ENCODE results near the gene RDH11. TPM values are rescaled to one million over a fixed set of nuclear protein-coding genes. Genes with fewer than 3 reads are reported as not detected.

Gene RDH11
- total and polyA plus RNA-seq, 2 experiments from 2014 or later: 41.7 to 92.2 TPM

DNA sequence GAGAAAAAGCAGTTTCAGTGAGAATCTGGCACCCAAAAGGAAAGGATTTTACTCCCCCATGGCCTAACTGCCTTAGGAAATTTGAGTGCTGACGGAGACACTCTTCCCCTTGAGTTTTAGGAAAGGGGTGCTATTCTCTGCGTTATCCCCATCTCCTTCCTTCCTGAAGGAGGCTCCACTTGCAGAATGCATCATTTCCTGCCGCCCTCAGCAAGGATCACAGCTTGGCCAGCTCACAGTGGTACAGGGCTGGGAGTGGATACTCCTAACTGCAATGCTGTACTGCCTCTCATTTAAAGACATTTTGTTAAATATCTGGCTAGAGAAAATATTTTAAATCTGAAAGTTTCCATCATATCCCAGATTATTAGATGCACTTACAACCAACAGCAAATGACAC, 39.1 kb upstream of the RDH11 start:
- no peaks in the 10 kb centered on the region for H3K36me3 ChIP-seq
- H3K27ac ChIP-seq: no peak overlapping the region
- no peaks in the 10 kb centered on the region for H3K9me3 ChIP-seq (ENCODE audit: low read depth)
- DNase-seq (ENCODE audit: low read depth in 1 of 2, low spot score in 1 of 2): peak in 1 of 2 donors; percentile 41
- no peak overlapping the region for H3K4me3 ChIP-seq
- TF ChIP-seq, protein P1, sequence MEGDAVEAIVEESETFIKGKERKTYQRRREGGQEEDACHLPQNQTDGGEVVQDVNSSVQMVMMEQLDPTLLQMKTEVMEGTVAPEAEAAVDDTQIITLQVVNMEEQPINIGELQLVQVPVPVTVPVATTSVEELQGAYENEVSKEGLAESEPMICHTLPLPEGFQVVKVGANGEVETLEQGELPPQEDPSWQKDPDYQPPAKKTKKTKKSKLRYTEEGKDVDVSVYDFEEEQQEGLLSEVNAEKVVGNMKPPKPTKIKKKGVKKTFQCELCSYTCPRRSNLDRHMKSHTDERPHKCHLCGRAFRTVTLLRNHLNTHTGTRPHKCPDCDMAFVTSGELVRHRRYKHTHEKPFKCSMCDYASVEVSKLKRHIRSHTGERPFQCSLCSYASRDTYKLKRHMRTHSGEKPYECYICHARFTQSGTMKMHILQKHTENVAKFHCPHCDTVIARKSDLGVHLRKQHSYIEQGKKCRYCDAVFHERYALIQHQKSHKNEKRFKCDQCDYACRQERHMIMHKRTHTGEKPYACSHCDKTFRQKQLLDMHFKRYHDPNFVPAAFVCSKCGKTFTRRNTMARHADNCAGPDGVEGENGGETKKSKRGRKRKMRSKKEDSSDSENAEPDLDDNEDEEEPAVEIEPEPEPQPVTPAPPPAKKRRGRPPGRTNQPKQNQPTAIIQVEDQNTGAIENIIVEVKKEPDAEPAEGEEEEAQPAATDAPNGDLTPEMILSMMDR (IDR thresholded peaks at IDR 0.05; ENCODE audit: low read depth, low read length): peak; percentile 23
- H3K4me1 ChIP-seq (ENCODE audit: low read depth): no peaks in the 10 kb centered on the region
- no peaks in the 10 kb centered on the region for H3K27me3 ChIP-seq

DNA sequence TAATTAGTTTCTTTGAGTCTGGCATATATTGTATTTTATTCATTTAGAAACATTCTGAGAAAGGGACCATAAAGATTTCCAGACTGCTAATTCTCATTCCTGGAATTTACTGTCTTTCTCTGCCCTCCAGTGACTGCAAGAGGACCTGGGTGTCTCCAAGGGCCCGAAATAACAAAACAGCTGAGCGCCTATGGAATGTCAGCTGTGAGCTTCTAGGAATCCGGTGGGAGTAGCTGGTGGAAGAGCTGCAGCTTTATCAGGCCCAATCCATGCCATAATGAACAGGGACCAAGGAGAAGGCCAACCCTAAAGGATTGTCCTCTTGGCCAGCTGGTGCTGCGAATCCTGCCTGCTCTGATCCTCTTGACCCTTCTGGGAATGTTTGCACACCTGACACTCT, 38.1 kb upstream of the RDH11 start:
- TF ChIP-seq, protein P1 (IDR thresholded peaks at IDR 0.05; ENCODE audit: low read depth, low read length): no peak
- H3K27ac ChIP-seq: no peak overlapping the region
- no peaks in the 10 kb centered on the region for H3K27me3 ChIP-seq
- H3K9me3 ChIP-seq (ENCODE audit: low read depth): no peaks in the 10 kb centered on the region
- no peak for DNase-seq (ENCODE audit: low read depth in 1 of 2, low spot score in 1 of 2)
- H3K4me3 ChIP-seq: no peak overlapping the region
- no peaks in the 10 kb centered on the region for H3K4me1 ChIP-seq (ENCODE audit: low read depth)
- H3K36me3 ChIP-seq: no peaks in the 10 kb centered on the region

DNA sequence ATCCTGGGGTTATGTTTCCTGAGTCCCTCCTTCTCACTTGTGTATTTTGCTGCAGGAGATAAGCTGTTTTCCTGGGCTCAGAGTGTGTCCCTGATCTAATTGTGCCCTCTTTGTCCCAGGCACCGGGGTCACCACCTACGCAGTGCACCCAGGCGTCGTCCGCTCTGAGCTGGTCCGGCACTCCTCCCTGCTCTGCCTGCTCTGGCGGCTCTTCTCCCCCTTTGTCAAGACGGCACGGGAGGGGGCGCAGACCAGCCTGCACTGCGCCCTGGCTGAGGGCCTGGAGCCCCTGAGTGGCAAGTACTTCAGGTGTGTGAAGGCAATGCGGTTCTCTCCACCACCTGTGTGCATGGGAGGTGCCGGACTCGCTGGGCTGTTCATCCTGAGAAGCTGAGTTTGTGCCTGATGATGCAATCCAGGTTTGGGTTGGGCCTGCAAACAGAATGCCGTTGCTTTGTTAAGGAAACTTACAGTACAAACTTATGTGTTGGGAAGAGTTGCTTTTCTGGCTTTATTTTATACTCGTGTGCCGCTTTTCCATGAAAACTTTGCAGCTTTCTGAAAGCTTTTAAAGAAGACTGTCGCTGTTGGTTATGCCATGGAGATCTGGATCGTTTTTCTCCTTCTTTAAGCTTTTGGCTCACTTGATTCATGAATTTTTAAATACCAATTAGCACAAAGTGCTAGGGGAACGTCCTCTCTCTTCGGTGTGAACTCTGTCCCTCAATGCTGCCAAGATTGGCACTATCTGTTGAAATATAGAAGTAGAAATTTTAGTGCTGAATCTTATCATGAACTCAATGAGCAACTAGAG, 33.7 kb upstream of the RDH11 start:
- TF ChIP-seq, protein P1 (IDR thresholded peaks at IDR 0.05; ENCODE audit: low read depth, low read length): no peak
- peak in 1 of 2 donors; percentile 33 for DNase-seq (ENCODE audit: low read depth in 1 of 2, low spot score in 1 of 2)
- Histone ChIP-seq H3K9me3 (ENCODE audit: low read depth) (no peaks in the 10 kb centered on the region), H3K4me1 (ENCODE audit: low read depth) (no peaks in the 10 kb centered on the region), H3K4me3 (no peak overlapping the region), H3K36me3 (no peaks in the 10 kb centered on the region), H3K27ac (no peak overlapping the region), H3K27me3 (no peaks in the 10 kb centered on the region)

DNA sequence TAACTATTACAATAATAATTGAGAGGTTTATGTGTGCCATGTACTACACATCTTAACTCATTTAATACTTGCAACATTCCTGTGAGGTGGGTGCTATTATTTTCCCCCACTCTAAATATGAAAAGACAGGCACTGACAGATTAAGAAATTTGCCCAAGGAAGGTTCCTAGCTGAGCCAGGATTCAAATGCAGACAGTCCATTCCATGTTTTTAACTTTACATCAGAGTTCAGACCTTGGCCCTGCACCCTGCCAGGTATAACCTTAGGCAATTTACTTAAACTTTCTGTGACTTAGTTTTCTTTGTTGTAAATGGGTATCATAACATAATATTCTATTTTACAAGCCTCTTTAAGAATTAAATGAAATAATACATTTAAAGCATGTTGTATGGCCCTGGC, 32.7 kb upstream of the RDH11 start:
- Histone ChIP-seq H3K36me3 (no peaks in the 10 kb centered on the region), H3K4me1 (ENCODE audit: low read depth) (no peaks in the 10 kb centered on the region), H3K27me3 (no peaks in the 10 kb centered on the region), H3K4me3 (no peak overlapping the region), H3K27ac (no peak overlapping the region), H3K9me3 (ENCODE audit: low read depth) (no peaks in the 10 kb centered on the region)
- TF ChIP-seq, protein P1 (IDR thresholded peaks at IDR 0.05; ENCODE audit: low read depth, low read length): no peak
- no peak for DNase-seq (ENCODE audit: low read depth in 1 of 2, low spot score in 1 of 2)

DNA sequence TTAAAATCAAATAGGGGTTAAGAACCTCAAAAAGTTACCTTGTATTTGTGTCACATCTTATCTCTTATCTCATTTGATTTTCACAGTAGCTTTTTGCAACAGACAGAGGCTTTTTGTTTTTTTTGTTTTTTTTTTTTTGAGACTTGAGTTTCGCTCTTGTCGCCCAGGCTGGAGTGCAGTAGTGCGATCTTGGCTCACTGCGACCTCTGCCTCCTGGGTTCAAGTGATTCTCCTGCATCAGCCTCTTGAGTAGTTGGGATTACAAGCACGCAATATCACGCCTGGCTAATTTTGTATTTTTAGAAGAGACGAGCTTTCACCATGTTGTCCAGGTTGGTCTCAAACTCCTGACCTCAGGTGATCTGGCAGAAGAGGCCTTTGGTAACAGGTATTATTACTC, 31.8 kb upstream of the RDH11 start:
- no peak overlapping the region for H3K27ac ChIP-seq
- no peaks in the 10 kb centered on the region for H3K4me1 ChIP-seq (ENCODE audit: low read depth)
- no peak overlapping the region for H3K4me3 ChIP-seq
- H3K9me3 ChIP-seq (ENCODE audit: low read depth): no peaks in the 10 kb centered on the region
- TF ChIP-seq, protein P1 (IDR thresholded peaks at IDR 0.05; ENCODE audit: low read depth, low read length): no peak
- no peak for DNase-seq (ENCODE audit: low read depth in 1 of 2, low spot score in 1 of 2)
- H3K36me3 ChIP-seq: no peaks in the 10 kb centered on the region
- no peaks in the 10 kb centered on the region for H3K27me3 ChIP-seq

Measured in cardiac muscle cell (in vitro differentiated cells and primary cell).